ENCODE results near the gene SLC10A7. TPM values are rescaled to one million over a fixed set of nuclear protein-coding genes. Genes with fewer than 3 reads are reported as not detected.

The SLC10A7 gene
- total and polyA plus RNA-seq, 4 donors: 3.7 to 18.7 (median 7.6) TPM

DNA sequence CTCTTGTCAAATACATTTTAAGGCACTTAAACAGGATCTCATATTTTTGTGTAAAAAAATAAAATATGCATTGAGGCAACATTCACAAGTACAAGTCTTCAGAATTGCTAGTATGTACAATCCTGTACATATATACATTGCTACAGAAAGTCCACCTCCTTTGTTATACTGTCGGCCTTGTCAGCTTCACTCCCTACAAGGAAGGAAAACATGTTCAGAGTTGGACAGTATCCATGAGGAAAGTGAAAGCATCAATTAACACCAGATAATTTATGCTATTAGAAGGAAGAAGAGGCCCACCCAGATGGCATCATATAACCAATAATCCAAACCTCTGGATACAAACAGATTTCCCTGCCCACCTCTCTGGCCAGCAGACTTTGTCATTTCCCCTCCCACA lies 265.4 kb downstream of the SLC10A7 start:
- H3K27ac ChIP-seq (ENCODE audit: low read depth in 1 of 2, low read length in 2 of 2): no peak overlapping the region
- H3K27me3 ChIP-seq (ENCODE audit: control insufficient read depth in 4 of 4, insufficient read depth in 4 of 4, low read length in 3 of 4): no peaks in the 10 kb centered on the region
- no peak for DNase-seq (ENCODE audit: low spot score)
- no peak for TF ChIP-seq RXRA (IDR thresholded peaks at IDR 0.05)
- no peaks in the 10 kb centered on the region for H3K4me1 ChIP-seq (ENCODE audit: control insufficient read depth in 4 of 4, insufficient read depth in 4 of 4, low read length in 3 of 4)
- peaks cover 0 to 3% (median 3%) of the 10 kb centered on the region in 4 donors for H3K36me3 ChIP-seq (ENCODE audit: control insufficient read depth in 4 of 4, insufficient read depth in 3 of 4, low read depth in 1 of 4, low read length in 3 of 4)
- WGBS: 74% methylated on average over 1 of the region's 1 CpG
- no peak overlapping the region for H3K4me3 ChIP-seq (ENCODE audit: low read depth in 1 of 3, low read length in 3 of 3)
- no peaks in the 10 kb centered on the region for H3K9me3 ChIP-seq (ENCODE audit: control insufficient read depth in 4 of 4, low read length in 3 of 4)
- no peak overlapping the region for H3K9ac ChIP-seq (ENCODE audit: low read depth in 1 of 2, low read length in 2 of 2)

DNA sequence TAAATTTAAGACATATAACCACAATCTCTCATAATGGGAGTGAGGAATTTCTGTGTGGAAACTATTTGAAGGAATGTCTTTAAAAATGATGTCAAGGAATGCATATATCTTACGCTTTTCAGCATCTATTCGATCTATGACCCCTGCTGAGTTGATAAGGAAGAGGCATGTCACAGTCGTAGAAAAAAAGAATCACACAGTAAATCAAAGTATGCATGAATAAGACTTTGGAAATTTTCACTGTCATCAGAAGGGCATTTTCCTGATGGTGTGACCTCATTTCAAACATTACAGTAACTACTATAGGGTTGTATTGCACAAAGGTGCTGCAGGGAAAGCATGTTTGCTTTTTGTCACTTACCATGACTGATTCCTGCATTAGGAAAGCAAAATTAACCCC lies 265.9 kb downstream of the SLC10A7 start:
- Histone ChIP-seq H3K9me3 (ENCODE audit: control insufficient read depth in 4 of 4, low read length in 3 of 4) (no peaks in the 10 kb centered on the region), H3K27me3 (ENCODE audit: control insufficient read depth in 4 of 4, insufficient read depth in 4 of 4, low read length in 3 of 4) (no peaks in the 10 kb centered on the region), H3K27ac (ENCODE audit: low read depth in 1 of 2, low read length in 2 of 2) (no peak overlapping the region), H3K4me1 (ENCODE audit: control insufficient read depth in 4 of 4, insufficient read depth in 4 of 4, low read length in 3 of 4) (no peaks in the 10 kb centered on the region), H3K4me3 (ENCODE audit: low read depth in 1 of 3, low read length in 3 of 3) (no peak overlapping the region), H3K9ac (ENCODE audit: low read depth in 1 of 2, low read length in 2 of 2) (no peak overlapping the region), H3K36me3 (ENCODE audit: control insufficient read depth in 4 of 4, insufficient read depth in 3 of 4, low read depth in 1 of 4, low read length in 3 of 4) (peaks cover 0 to 3% (median 2%) of the 10 kb centered on the region in 4 donors)
- 85% methylated on average over 3 of the region's 3 CpGs for WGBS
- TF ChIP-seq, protein P1, sequence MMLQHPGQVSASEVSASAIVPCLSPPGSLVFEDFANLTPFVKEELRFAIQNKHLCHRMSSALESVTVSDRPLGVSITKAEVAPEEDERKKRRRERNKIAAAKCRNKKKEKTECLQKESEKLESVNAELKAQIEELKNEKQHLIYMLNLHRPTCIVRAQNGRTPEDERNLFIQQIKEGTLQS (IDR thresholded peaks at IDR 0.05): no peak
- TF ChIP-seq HNF4A (conservative IDR thresholded peaks at IDR 0.05) (no peak), RAD21 (IDR thresholded peaks at IDR 0.05) (no peak), TAF1 (conservative IDR thresholded peaks at IDR 0.05) (no peak), JUND (IDR thresholded peaks at IDR 0.05) (no peak), RXRA (IDR thresholded peaks at IDR 0.05) (no peak), FOXA1 (IDR thresholded peaks at IDR 0.05) (no peak), FOXA2 (IDR thresholded peaks at IDR 0.05) (no peak), SP1 (IDR thresholded peaks at IDR 0.05) (no peak), YY1 (IDR thresholded peaks at IDR 0.05) (no peak), NR2F2 (IDR thresholded peaks at IDR 0.05) (no peak), HNF4G (IDR thresholded peaks at IDR 0.05) (no peak), EGR1 (IDR thresholded peaks at IDR 0.05; ENCODE audit: low read depth in 2 of 2) (no peak), GABPA (IDR thresholded peaks at IDR 0.05 in 1 of 2, conservative IDR thresholded peaks at IDR 0.05 in 1 of 2) (no peak)
- TF ChIP-seq, protein P2, sequence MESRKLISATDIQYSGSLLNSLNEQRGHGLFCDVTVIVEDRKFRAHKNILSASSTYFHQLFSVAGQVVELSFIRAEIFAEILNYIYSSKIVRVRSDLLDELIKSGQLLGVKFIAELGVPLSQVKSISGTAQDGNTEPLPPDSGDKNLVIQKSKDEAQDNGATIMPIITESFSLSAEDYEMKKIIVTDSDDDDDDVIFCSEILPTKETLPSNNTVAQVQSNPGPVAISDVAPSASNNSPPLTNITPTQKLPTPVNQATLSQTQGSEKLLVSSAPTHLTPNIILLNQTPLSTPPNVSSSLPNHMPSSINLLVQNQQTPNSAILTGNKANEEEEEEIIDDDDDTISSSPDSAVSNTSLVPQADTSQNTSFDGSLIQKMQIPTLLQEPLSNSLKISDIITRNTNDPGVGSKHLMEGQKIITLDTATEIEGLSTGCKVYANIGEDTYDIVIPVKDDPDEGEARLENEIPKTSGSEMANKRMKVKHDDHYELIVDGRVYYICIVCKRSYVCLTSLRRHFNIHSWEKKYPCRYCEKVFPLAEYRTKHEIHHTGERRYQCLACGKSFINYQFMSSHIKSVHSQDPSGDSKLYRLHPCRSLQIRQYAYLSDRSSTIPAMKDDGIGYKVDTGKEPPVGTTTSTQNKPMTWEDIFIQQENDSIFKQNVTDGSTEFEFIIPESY (IDR thresholded peaks at IDR 0.05): no peak
- TF ChIP-seq, protein P3, sequence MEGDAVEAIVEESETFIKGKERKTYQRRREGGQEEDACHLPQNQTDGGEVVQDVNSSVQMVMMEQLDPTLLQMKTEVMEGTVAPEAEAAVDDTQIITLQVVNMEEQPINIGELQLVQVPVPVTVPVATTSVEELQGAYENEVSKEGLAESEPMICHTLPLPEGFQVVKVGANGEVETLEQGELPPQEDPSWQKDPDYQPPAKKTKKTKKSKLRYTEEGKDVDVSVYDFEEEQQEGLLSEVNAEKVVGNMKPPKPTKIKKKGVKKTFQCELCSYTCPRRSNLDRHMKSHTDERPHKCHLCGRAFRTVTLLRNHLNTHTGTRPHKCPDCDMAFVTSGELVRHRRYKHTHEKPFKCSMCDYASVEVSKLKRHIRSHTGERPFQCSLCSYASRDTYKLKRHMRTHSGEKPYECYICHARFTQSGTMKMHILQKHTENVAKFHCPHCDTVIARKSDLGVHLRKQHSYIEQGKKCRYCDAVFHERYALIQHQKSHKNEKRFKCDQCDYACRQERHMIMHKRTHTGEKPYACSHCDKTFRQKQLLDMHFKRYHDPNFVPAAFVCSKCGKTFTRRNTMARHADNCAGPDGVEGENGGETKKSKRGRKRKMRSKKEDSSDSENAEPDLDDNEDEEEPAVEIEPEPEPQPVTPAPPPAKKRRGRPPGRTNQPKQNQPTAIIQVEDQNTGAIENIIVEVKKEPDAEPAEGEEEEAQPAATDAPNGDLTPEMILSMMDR (IDR thresholded peaks at IDR 0.05; ENCODE audit: low read depth, low read length, missing input control): no peak
- TF ChIP-seq, protein P4, sequence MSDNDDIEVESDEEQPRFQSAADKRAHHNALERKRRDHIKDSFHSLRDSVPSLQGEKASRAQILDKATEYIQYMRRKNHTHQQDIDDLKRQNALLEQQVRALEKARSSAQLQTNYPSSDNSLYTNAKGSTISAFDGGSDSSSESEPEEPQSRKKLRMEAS (IDR thresholded peaks at IDR 0.05): no peak
- TF ChIP-seq, protein P5, sequence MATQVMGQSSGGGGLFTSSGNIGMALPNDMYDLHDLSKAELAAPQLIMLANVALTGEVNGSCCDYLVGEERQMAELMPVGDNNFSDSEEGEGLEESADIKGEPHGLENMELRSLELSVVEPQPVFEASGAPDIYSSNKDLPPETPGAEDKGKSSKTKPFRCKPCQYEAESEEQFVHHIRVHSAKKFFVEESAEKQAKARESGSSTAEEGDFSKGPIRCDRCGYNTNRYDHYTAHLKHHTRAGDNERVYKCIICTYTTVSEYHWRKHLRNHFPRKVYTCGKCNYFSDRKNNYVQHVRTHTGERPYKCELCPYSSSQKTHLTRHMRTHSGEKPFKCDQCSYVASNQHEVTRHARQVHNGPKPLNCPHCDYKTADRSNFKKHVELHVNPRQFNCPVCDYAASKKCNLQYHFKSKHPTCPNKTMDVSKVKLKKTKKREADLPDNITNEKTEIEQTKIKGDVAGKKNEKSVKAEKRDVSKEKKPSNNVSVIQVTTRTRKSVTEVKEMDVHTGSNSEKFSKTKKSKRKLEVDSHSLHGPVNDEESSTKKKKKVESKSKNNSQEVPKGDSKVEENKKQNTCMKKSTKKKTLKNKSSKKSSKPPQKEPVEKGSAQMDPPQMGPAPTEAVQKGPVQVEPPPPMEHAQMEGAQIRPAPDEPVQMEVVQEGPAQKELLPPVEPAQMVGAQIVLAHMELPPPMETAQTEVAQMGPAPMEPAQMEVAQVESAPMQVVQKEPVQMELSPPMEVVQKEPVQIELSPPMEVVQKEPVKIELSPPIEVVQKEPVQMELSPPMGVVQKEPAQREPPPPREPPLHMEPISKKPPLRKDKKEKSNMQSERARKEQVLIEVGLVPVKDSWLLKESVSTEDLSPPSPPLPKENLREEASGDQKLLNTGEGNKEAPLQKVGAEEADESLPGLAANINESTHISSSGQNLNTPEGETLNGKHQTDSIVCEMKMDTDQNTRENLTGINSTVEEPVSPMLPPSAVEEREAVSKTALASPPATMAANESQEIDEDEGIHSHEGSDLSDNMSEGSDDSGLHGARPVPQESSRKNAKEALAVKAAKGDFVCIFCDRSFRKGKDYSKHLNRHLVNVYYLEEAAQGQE (IDR thresholded peaks at IDR 0.05): no peak
- DNase-seq (ENCODE audit: low spot score): no peak
